GM21528 (cell line): ENCODE data around the gene EPHA2.
A peak's percentile ranks its signal among the peaks of the same experiment; 100 is the strongest.
"Not testable (repeated sequence)": the region's sequence is repeated elsewhere in the genome, so short reads cannot be mapped to it uniquely, and the experiment has no call there.

Source experiments
- ATAC-seq: cut with Tn5 transposase; IDR thresholded peaks from one replicate; pipeline ENCODE4 v1.9.1; 2021; ENCODE audit warnings: mild to moderate bottlenecking, moderate library complexity; ENCODE audit not compliant: unreplicated experiment, low FRiP score

Gene EPHA2

GRCh38 chr1:16170283-16170673 is 14.4 kb upstream of the EPHA2 start:
- ATAC-seq: no peak

GRCh38 chr1:16168622-16169360 is 12.9 kb upstream of the EPHA2 start:
- no peak for ATAC-seq

GRCh38 chr1:16168144-16168495 is 12.3 kb upstream of the EPHA2 start:
- not testable (repeated sequence) for ATAC-seq

GRCh38 chr1:16167331-16168143 is 11.7 kb upstream of the EPHA2 start:
- ATAC-seq: peak; percentile 68

GRCh38 chr1:16166117-16166516 is 10.2 kb upstream of the EPHA2 start:
- ATAC-seq: no peak

- ATAC-seq: no peak
These were observed 9.7 kb upstream of the EPHA2 start for GRCh38 chr1:16165548-16165947.

GRCh38 chr1:16165073-16165364 is 9.2 kb upstream of the EPHA2 start:
- no peak for ATAC-seq

GRCh38 chr1:16164213-16165072 is 8.6 kb upstream of the EPHA2 start:
- no peak for ATAC-seq

GRCh38 chr1:16163608-16164212 is 7.8 kb upstream of the EPHA2 start:
- not testable (repeated sequence) for ATAC-seq

- no peak for ATAC-seq
These were observed 6.4 kb upstream of the EPHA2 start for GRCh38 chr1:16162163-16162822.

- no peak for ATAC-seq
These were observed 5.8 kb upstream of the EPHA2 start for GRCh38 chr1:16161717-16162116.

GRCh38 chr1:16158993-16159831 is 3.3 kb upstream of the EPHA2 start:
- ATAC-seq: no peak

- no peak for ATAC-seq
These were observed 2.2 kb upstream of the EPHA2 start for GRCh38 chr1:16158025-16158424.

- no peak for ATAC-seq
These were observed 1.1 kb upstream of the EPHA2 start for GRCh38 chr1:16156848-16157495.

- ATAC-seq: no peak
These were observed 1.7 kb downstream of the EPHA2 start for GRCh38 chr1:16153999-16154673.

GRCh38 chr1:16153096-16153998 is 2.5 kb downstream of the EPHA2 start:
- ATAC-seq: no peak

- ATAC-seq: no peak
These were observed 3.3 kb downstream of the EPHA2 start for GRCh38 chr1:16152481-16153087.
